Calu3 (cell line): ENCODE measurements around the gene TRIM40. TPM values are rescaled to one million over a fixed set of nuclear protein-coding genes. Genes with fewer than 3 reads are reported as not detected.

Source experiments
- BruUV-seq: library from RNA; stranded (reverse); fragments of 400-500 nt; replicated peaks from 2 replicates; lab custom pipeline; 2021; lab: Mats Ljungman, UMichigan
- CTCF ChIA-PET: fragments of 300-600 bp; sonication (Branson Sonifier 250); formaldehyde crosslinking; loops from one replicate; lab custom pipeline; 2022; ENCODE audit warnings: antibody characterized with exemption; lab: Charles Lee
- DNase-seq: peaks from one replicate; pipeline ENCODE4 v3.0.0; 2022
- H3K27ac Mint-ChIP-seq: one replicate; pipeline ENCODE4 v1.8.0; 2022; ENCODE audit warnings: mixed read lengths; ENCODE audit not compliant: unreplicated experiment
- H3K27me3 Mint-ChIP-seq: one replicate; pipeline ENCODE4 v1.8.0; 2022; ENCODE audit warnings: mixed read lengths; ENCODE audit not compliant: unreplicated experiment
- H3K36me3 Mint-ChIP-seq: one replicate; pipeline ENCODE4 v1.8.0; 2022; ENCODE audit warnings: mild to moderate bottlenecking, moderate library complexity, mixed read lengths; ENCODE audit not compliant: insufficient read depth, unreplicated experiment
- H3K4me1 Mint-ChIP-seq: one replicate; pipeline ENCODE4 v1.8.0; 2022; ENCODE audit warnings: mild to moderate bottlenecking, low read depth, mixed read lengths; ENCODE audit not compliant: unreplicated experiment
- H3K4me3 Mint-ChIP-seq: one replicate; pipeline ENCODE4 v1.8.0; 2022; ENCODE audit warnings: mild to moderate bottlenecking, low read depth, moderate library complexity, mixed read lengths; ENCODE audit not compliant: unreplicated experiment
- H3K9me3 Mint-ChIP-seq: one replicate; pipeline ENCODE4 v1.8.0; 2022; ENCODE audit warnings: low read depth, mixed read lengths; ENCODE audit not compliant: unreplicated experiment
- CTCF ChIP-seq: fragments of 200-600 bp; IDR thresholded peaks from one replicate; pipeline ENCODE4 v1.8.0; 2022; ENCODE audit warnings: antibody characterized with exemption; ENCODE audit not compliant: unreplicated experiment
- intact Hi-C: fragments of 100-400 bp; cut with micrococcal nuclease; formaldehyde crosslinking; loops from one replicate; pipeline ENCODE4 v1.10.0; 2022; ENCODE audit not compliant: unreplicated experiment
- total RNA-seq: library from RNA; stranded (reverse); gene quantifications from 2 replicates; pipeline ENCODE4 v1.2.3, GENCODE V29; 2022

The TRIM40 gene
- total RNA-seq, 1 experiment from 2014 or later, result not detected

- Mint-ChIP-seq H3K4me1 (no peaks in the 10 kb centered on the region), H3K36me3 (no peaks in the 10 kb centered on the region), H3K4me3 (no peak overlapping the region), H3K9me3 (no peaks in the 10 kb centered on the region), H3K27ac (no peak overlapping the region), H3K27me3 (peaks cover 11% of the 10 kb centered on the region)
- no TSS peak for BruUV-seq
- DNase-seq, result no peak
- CTCF ChIA-PET, result interaction anchor here (0.7 kb wide), 1 partner anchor 50 kb away, joined by 5 read pairs; no protein-coding TSS in a partner anchor
- intact Hi-C loops, result no loop called here
- no peak for TF ChIP-seq CTCF
These were observed 6.7 kb downstream of the TRIM40 start for GRCh38 chr6:30142665-30143064.

GRCh38 chr6:30143780-30144179 is 7.8 kb downstream of the TRIM40 start:
- CTCF ChIA-PET, result interaction anchor here (0.8 to 1.8 kb wide), 2 partner anchors 11 to 13 kb away, joined by 3 to 5 read pairs; no protein-coding TSS in a partner anchor

GRCh38 chr6:30144811-30145210 is 8.9 kb downstream of the TRIM40 start:
- Mint-ChIP-seq H3K27ac (no peak overlapping the region), H3K27me3 (peaks cover 11% of the 10 kb centered on the region), H3K36me3 (no peaks in the 10 kb centered on the region), H3K4me1 (peaks cover 2% of the 10 kb centered on the region), H3K9me3 (no peaks in the 10 kb centered on the region), H3K4me3 (no peak overlapping the region)
- intact Hi-C loops, result no loop called here
- TF ChIP-seq CTCF, result no peak
- no TSS peak for BruUV-seq
- CTCF ChIA-PET, result interaction anchor here (0.8 to 1.8 kb wide), 2 partner anchors 12 to 14 kb away, joined by 3 to 5 read pairs; no protein-coding TSS in a partner anchor
- no peak for DNase-seq

More at GRCh38 chr6:30143780-30144179, 7.8 kb downstream of the TRIM40 start:
- intact Hi-C loops, result no loop called here
- Mint-ChIP-seq H3K4me1 (no peaks in the 10 kb centered on the region), H3K27ac (no peak overlapping the region), H3K9me3 (no peaks in the 10 kb centered on the region), H3K4me3 (no peak overlapping the region), H3K27me3 (peaks cover 11% of the 10 kb centered on the region), H3K36me3 (no peaks in the 10 kb centered on the region)
- no TSS peak for BruUV-seq
- no peak for TF ChIP-seq CTCF
- DNase-seq, result no peak

- no peak for DNase-seq
- Mint-ChIP-seq H3K9me3 (no peaks in the 10 kb centered on the region), H3K27ac (no peak overlapping the region), H3K36me3 (no peaks in the 10 kb centered on the region), H3K27me3 (peaks cover 11% of the 10 kb centered on the region), H3K4me1 (peaks cover 12% of the 10 kb centered on the region), H3K4me3 (no peak overlapping the region)
- no peak for TF ChIP-seq CTCF
- CTCF ChIA-PET, result no interaction called here
- BruUV-seq, result no TSS peak
- intact Hi-C loops, result no loop called here
These were observed 9.9 kb downstream of the TRIM40 start for GRCh38 chr6:30145818-30146217.
